Astrocyte of the cerebellum (primary cell): Measurements from ENCODE around the gene GMDS.

Experiments
- DNase-seq: peaks from one replicate; pipeline ENCODE4 v3.0.0-alpha.2; 2011; ENCODE audit warnings: low read depth
- H3K4me3 ChIP-seq: 2 replicates; pipeline ENCODE4 v1.5.1; 2011; ENCODE audit warnings: mild to moderate bottlenecking, low read depth, low read length, moderate library complexity
- in situ Hi-C: cut with HindIII; loops from 2 replicates; pipeline ENCODE4 v1.10.0; 2017; ENCODE audit warnings: low sequenced_read_pairs
- TF ChIP-seq, protein P1 (sequence below): IDR thresholded peaks from 2 replicates; pipeline ENCODE4 v1.5.1; 2012; ENCODE audit warnings: low read length, low read depth, moderate library complexity, mild to moderate bottlenecking; ENCODE audit errors: missing control alignments

The GMDS gene

DNA sequence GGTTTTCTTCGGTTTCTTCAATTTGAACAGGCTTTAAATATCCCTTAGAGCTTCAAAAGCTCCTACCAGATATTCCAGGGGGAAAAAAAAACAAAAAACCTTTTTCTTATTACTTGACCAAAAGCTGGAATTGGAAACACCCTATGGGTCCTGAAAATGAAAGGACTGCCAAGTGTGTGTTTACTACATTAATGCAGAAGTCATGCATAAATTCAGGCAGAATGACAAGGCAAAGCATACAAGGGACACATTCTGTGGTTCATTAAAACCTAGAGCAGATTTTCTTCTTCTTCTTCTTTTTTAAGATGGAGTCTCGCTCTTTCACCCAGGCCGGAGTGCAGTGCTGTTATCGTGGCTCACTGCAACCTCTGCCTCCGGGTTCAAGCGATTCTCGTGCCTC, 119.1 kb downstream of the GMDS start:
- in situ Hi-C loops, result no loop called here
- no peak for DNase-seq
- TF ChIP-seq, protein P1, sequence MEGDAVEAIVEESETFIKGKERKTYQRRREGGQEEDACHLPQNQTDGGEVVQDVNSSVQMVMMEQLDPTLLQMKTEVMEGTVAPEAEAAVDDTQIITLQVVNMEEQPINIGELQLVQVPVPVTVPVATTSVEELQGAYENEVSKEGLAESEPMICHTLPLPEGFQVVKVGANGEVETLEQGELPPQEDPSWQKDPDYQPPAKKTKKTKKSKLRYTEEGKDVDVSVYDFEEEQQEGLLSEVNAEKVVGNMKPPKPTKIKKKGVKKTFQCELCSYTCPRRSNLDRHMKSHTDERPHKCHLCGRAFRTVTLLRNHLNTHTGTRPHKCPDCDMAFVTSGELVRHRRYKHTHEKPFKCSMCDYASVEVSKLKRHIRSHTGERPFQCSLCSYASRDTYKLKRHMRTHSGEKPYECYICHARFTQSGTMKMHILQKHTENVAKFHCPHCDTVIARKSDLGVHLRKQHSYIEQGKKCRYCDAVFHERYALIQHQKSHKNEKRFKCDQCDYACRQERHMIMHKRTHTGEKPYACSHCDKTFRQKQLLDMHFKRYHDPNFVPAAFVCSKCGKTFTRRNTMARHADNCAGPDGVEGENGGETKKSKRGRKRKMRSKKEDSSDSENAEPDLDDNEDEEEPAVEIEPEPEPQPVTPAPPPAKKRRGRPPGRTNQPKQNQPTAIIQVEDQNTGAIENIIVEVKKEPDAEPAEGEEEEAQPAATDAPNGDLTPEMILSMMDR, result no peak
- H3K4me3 ChIP-seq, result no peak overlapping the region

DNA sequence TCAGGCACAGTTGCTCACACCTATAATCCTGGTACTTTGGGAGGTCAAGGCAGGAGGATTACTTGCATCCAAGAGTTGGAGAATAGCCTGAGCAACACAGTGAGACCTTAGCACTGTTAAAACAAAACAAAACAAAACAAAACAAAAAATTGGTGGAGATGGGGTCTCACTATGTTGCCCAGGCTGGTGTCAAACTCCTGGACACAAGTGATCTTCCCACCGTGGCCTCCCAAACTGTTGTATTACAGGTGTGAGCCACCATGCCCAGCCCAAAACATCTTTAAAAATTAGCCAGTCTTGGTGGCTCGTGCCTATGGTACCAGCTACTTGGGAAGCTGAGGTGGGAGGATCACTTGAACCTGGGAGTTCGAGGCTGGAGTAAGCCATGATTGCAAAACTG, 120.2 kb downstream of the GMDS start:
- no peak for DNase-seq
- in situ Hi-C loops, result no loop called here
- no peak overlapping the region for H3K4me3 ChIP-seq
- TF ChIP-seq, protein P1, result no peak

DNA sequence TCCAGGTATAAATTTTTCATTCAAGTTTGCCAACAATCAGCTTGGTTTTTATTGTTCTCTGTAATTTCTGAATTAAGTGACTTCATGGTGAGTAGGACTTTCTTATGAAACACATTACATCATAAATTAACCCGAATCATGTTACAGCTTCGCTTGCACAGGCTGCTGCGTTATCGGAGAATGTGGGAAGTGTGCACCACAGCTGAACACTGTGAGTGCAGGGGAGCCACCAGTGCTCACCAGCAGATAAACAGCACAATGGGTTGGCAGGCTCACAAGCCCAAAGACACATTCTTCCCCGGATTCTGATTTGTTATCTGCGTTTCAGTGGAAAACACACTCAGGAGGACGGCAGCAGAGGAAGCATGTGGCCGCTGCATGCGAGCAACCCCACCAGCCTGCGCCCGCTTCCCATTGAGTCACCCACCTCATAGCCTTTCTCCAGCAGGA, 121.1 kb downstream of the GMDS start:
- DNase-seq, result no peak
- in situ Hi-C loops, result no loop called here
- no peak overlapping the region for H3K4me3 ChIP-seq
- TF ChIP-seq, protein P1, result no peak

DNA sequence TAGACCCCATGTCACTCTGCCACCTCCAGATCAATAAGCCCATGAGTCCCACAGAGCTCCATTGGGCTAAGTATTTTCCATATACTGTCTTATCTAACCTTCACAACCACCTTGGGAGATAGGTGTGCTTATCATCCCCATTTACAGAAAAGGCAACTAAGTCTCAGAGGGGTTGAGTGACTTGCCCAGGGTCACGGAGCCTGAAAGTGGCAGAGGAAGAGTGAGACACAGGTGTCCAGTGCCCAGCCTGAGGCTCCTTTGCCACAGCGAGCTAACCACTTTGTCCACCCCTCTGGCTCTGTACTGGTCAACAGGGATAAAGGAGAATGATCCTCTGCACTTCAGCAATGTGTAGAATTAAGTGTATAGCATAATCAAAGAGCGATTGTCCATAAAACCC, 124.5 kb downstream of the GMDS start:
- in situ Hi-C loops, result no loop called here
- no peak overlapping the region for H3K4me3 ChIP-seq
- DNase-seq, result no peak
- TF ChIP-seq, protein P1, result no peak

DNA sequence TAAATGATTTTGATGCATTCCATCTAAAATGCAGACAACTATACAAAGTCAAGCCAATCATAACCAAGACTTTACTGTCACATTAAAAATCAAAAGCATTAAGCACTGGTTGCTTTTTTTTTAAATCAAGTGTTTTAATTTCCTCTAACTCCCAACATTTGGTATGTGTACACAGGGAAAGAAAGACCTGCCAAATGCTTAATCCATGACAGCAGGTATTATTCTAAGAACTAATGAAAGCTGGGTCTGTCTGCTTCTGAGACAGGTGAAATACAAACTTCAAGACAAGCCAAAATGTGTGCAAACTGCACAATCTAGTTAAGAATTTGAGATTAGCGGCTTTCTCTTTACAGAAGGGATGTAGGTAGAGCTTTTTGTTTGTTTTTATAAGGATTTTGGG, 126.1 kb downstream of the GMDS start:
- no peak for DNase-seq
- TF ChIP-seq, protein P1, result no peak
- in situ Hi-C loops, result no loop called here
- no peak overlapping the region for H3K4me3 ChIP-seq

DNA sequence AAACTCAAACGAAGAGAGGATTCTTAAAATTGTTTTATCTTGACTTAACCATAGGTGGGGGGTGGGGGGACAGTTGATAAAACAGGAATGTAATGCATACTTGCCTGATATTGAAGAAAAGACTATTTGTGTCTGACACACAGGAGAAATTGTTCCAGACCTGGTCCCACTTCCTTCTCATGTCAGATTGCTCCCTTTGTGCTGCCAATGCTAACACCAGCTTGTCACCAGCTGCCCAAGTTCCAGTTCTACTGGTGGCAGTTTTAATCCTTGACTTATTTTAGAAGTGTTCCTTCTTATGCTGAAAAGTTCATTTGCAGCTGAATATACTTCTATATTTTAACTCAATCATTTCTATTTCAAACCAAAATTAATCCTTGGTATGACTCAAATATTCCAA, 127.3 kb downstream of the GMDS start:
- no peak overlapping the region for H3K4me3 ChIP-seq
- DNase-seq, result no peak
- TF ChIP-seq, protein P1, result no peak
- in situ Hi-C loops, result no loop called here

DNA sequence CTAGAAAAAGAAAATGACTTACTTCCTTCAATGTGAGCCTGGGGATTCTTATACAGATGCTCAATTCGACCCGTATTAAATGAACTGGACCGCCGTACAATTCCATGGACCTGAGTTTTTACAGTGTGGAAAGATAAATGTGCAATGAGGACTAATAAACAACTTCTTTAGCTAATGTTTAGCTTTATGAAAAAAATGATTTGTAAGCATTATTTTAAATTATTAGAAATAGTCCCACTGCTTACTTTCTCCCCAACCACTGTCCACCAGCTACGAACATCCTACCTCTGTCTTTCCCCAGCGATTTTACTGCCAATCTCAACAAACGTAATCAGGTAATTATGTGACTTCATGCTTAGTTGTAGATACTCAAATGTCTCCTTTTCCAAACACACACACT, 128.0 kb downstream of the GMDS start:
- DNase-seq, result no peak
- in situ Hi-C loops, result no loop called here
- TF ChIP-seq, protein P1, result no peak
- no peak overlapping the region for H3K4me3 ChIP-seq
